HG03432 (cell line): ENCODE data around the gene CACNA1I.

Experiments used
- ATAC-seq: cut with Tn5 transposase; IDR thresholded peaks from one replicate; pipeline ENCODE4 v1.9.1; 2021; ENCODE audit warnings: mild to moderate bottlenecking, moderate library complexity; ENCODE audit not compliant: unreplicated experiment

CACNA1I gene

DNA sequence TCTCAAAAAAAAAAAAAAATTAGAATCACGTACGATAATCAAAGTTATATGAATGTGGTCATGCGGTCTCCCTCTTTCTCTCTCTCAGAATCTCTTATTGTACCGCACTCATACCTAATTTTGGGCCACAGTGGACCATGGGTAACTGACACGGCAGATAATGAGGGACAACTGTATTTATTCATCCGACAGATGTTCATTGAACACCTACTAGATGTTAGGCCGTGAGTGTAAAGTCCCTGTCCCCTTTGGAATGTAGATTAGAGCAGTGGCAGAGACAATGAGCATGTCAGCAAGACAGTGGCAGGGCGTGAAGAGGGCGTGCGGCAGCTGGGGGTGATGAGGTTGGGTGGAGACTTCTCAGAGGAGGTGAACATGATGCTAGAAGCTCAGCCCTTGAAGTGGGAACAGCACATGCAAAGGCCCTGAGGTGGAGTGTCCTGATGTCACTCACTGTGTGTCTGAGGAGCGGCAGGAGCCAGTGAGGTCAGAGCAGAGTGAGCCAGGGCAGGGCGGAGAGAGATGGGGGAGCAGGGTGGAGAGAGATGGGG is 25.1 kb downstream of the CACNA1I start:
- no peak for ATAC-seq

DNA sequence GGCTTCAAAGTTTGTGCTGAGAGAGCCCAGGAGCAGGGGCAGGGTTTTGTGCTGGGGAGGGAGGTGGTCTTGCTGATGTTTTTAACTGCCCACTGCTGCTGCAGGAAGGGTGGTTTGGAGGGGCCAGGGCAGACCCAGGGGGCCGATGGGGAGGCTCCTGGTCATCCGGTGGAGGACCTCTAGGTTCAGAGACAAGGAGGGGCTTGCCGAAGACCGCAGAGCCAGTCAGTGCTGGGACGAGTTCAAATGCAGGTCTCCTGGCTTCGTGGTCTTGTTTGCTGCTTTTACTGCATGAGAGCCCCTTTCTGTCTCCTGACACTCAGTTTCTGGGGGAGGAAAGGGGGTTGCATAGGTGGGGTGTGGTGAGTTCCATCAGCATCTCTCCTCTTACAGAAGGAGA is 26.0 kb downstream of the CACNA1I start:
- ATAC-seq = no peak

DNA sequence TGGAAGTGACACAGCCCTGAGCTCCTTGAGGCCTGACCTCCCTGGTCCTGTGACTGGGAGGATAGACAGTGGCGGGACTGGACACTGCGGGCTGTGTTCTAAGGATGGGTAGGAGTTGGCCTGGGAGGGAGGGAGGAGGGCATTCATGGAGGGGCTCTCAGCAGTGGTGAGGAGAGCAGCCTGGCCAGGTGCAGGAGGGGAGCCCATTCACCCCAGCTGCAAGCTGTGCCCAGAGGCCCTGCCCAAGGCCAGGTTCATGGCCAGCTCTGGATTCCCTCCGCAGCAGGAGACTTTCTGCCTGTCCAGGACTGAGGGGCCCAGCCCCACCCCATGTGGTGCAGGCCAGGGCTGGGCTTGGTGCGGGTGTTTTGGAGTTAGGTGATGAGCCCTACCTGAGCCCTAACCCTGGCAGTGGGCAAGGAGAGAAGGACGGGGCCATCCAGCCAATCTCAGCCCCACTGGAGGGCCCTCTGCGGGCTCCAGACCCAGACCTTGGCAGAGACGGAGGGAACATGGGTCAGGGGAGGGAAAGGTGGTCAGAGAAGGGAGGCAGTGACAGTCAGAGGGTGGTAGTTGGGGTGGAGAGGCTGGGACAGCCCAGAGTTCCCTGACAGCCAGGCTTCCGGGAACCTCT is 26.8 kb downstream of the CACNA1I start:
- no peak for ATAC-seq

DNA sequence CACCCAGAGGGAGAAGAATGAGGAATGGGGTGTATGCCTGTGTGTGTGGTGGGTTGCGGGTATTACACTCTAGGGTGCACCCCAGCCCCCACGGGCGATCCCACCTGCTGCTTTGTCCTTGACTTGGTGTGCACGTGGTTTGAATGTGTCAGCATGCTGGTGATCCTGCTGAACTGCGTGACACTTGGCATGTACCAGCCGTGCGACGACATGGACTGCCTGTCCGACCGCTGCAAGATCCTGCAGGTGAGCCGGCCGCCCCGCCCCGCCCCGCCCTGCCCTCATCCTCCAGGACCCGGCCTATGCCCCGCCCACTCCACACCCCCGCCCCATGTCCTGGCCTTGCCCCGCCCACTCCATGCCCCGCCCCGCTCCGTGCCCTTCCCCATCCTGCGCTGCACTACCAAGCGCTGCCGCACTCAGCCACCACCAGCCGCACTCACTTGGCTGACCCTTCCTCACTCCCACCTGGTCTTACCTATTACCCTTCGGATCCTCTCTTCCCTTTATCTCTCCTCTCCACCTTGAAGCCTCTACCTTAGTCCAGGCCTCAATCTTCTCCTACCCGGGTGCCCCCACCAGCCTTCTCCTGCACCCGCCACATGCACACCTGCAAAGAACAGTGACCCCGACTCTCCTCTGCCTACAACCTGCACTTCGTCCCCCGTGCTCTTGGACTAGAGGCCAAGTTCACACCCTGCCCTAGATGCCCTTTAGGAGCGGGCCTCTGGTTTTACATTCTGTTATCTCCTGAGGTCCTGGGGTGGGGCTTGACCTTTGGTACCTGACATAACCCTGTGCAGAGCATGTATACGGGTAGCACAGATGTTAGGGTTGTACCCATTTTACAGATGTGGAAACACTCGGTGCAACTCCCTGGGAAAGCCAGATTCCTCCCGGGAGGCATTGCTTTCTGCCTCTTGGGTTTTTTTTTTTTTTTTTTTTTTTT is 27.7 kb downstream of the CACNA1I start:
- no peak for ATAC-seq

DNA sequence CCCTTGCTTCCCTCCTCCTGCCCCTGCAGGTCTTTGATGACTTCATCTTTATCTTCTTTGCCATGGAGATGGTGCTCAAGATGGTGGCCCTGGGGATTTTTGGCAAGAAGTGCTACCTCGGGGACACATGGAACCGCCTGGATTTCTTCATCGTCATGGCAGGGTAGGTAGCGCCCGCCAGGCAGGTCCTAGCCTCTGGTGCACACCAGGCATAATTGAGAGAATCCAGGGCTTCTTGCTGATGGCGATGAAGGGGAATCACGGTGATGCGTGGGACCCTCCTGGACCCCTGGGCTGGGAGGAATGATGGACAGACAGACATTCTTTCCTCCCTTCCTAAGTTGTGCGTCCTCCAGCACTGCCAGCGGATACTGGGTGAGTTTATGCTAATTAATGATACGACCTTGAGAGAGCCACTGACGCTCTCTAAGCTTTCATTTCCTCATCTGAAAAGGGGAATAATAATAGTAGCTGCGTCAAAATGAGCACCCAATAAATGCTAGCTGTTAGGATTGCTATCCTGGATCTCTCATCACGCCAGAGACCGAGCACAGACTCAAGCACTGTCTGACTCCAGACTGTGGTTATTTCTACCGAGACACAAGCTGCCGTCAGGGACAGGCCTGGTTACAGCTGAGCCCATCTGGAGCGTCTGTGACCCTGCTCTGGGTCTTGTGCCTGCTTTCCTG is 30.1 kb downstream of the CACNA1I start:
- ATAC-seq = no peak

DNA sequence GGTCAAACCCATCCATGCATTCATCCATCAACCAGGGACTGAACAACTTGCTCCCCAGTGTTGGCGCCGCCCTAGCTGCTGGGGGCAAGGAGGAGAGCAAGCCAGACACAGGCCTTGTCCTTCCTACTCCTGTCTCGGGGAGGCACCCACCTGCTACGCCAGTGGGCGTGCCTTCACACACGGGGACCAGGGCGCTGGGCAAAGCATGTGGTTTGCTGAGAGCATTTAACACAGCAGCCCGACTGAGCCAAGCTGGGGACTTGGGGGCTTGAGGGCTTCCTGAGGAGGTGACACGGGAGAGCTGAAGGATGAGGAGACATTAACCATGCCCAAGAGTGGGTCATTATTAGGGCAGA is 30.6 kb downstream of the CACNA1I start:
- ATAC-seq = no peak

DNA sequence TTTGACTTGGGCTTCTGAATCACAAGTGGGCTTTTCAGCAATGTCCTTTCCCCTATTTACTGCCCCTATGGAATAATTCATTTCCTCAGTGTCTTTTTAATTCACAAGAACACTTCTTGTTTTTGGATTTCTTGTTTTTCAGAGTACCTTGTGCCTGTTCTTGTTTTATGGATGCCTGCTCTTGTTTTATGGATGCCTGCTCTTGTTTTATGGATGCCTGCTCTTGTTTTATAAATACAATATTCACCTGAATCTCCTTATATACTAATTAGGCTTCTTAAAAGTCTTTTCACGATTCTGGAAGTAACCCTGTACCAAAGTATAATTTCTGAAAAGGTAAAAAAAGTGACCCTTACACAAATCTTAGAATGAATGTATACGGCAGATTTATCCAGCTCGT is 32.8 kb downstream of the CACNA1I start:
- ATAC-seq = no peak

DNA sequence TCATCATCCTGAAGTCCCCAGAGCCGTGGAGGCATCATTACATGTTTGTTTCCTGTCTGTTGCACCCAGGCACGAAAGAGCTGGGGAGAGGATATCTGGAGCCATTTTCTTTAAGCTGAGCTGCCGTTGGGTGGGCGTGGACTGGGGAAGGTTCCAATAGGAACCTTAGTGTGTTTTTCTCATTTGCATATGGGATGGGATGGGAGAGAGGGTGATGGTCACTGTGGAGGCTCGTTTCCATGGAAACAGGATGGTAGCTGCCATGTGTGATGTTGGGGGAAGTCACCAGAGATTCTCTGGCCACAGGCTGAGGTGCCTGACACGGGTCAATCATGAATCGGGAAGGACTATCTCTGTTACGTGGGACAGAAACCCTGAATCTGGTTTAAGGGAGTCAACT is 39.7 kb downstream of the CACNA1I start:
- no peak for ATAC-seq

DNA sequence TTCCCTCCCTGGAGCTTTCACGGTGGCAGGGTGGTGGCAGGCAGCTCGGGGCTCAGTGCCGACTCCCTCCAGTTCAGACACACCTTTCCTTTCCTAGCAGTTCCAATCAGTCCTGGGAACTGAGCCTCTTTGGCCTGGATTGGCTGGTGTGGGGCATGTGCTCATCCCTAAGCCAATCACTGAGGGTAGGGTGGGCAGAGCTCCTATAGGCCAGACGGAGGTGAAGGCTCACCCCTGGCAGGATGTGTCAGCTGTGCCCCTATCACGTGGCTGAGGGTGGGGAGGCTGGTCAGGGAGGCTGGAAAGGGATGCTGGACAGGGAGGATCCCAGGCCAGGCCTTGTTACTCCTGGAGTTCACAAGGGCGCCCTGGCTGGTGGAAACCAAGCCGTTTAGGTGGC is 40.2 kb downstream of the CACNA1I start:
- no peak for ATAC-seq

DNA sequence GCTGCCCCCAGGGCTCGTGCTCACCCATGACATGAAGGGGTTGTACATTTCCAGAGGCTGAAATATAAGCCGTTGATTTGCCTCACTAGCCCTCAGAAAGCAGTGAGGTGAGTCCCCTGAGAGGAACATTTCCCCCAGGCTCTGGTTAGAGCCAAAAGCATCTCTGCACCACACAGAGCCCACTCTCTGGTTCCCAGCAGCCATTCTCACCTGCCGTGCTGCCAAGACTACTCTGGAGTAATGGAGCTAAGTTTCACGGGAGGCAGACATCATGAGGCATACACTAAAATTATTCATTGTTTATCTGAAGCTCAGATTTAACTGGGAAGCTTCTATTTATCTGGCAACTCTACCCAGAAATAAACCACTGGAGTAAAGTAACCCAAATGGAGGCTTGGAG is 40.8 kb downstream of the CACNA1I start:
- ATAC-seq = no peak

DNA sequence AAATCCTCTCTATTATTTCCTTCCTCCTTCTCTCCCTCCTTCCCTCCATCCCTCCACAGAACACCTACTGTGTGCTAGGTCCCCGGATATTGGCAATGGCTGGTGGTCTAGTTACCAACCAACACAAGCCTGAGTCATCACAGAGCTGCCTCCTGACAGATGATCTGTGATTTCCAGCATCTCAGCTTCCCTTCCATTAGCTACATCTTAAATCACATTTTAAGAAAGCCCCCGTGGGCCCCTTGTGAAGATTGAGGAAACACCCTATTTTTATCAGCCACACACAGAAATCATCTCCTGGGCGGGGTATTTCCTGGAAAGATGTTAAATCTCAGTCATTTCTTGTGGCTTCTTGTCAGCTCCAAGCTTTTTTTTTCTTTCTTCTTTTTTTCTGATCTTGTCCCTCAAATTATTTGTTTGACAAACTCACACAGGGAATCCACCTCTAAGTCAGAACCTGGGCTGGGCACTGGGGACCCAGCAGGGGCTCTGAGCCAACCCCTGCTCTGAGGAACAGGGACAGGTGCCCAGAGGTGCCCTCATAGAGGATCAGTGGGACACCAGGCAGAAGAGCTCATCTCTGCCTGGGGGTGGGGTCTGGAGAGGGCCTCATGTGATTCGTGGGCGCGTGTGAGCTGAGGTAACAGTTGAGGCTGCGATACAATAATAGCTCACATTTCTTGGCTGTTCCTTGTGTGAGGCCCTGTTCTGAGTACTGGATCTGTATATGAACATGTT is 42.4 kb downstream of the CACNA1I start:
- no peak for ATAC-seq

DNA sequence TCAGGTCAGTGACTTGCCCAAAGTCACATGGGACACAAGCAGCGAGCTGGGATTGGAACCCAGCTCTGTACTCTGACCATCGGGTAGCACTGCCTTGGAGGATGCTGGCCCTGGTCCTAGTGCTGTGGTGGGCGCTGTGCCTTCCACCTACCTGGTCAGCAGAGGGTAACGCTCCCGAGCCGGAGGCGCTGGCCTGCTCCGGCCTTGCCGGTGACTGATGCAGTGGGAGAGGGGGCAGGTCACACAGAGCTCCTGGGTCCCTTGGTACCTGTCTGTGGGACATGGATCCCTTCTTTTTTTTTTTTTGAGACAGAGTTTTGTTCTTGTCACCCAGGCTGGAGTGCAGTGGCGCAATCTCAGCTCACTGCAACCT is 43.0 kb downstream of the CACNA1I start:
- ATAC-seq = no peak

DNA sequence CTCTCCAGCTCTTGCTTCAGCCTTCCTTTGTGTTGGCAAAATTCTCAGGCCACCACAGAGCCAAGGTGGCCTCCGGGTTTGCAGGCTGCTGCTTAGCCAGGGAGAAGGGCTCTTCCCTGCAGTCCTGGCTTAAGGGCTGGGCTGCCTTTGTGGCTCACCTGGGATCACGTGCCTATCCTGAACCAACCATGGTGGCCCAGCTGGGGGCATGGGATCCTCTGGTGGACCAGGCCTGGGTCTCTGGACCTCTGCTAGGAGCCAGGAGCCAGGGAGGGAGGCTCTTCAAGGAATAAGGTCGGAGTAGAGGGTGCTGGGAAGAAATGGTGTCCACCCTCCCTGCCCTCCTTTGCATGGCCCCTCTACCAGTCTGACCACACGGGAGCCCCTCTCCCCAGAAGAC is 43.9 kb downstream of the CACNA1I start:
- ATAC-seq = no peak

DNA sequence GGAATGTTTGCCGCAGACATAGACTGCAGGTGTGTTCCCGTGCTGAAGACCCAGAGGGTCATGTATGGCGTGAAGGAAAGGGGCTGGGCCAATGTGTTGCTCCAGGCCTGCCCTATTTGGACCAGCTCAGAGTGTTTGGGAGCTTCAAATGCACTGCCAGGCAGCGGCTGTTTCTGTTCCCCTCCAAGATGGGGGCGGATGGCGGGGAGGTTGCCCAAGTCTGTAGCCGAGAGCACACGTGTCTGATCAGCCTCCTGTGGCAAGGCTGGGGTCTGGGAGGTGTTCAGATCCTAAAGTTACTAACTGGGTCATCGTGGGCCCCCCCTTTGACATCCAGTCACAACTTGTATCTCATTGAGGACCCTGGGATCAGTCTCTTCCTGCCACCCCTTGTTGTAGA is 45.5 kb downstream of the CACNA1I start:
- ATAC-seq = no peak

DNA sequence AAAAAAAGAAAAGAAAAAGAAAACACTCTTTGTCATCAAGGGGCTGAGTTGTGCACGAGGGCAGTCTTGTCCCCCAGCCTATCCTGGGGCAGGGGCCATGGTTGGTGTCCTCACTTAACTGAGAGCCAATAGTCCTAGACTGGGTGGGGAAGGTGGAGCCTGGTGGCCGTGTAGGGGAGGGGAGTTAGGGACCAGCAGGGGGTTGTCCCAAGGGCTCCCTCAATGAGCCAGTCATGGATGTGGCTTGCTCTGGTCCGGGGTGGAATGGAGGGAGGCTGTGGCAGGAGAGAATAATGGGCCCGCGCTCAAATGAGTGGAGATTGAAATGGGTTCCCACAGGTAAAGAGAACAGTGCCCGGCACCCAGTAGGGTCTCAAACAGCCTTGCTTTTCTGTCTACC is 46.2 kb downstream of the CACNA1I start:
- ATAC-seq = no peak

DNA sequence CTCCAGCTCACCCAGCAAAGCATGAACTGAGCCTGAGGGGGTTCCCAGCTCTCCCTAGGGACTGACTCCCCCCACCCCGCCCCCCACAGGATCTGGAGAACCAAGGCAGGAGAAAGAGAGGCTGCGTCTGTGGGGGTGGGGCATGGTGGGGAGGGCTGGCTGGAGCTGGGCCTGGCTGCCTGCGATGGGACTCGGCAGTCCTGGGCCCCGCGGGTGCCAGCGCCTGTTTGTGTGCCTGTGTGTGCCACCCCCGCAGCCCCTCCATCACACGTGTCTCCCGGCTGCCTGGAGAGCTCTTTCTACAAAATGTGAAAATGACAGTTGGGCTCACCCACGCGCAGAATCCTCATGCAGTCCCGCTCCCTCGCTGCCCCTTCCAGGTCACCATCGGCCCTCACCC is 46.8 kb downstream of the CACNA1I start:
- no peak for ATAC-seq

DNA sequence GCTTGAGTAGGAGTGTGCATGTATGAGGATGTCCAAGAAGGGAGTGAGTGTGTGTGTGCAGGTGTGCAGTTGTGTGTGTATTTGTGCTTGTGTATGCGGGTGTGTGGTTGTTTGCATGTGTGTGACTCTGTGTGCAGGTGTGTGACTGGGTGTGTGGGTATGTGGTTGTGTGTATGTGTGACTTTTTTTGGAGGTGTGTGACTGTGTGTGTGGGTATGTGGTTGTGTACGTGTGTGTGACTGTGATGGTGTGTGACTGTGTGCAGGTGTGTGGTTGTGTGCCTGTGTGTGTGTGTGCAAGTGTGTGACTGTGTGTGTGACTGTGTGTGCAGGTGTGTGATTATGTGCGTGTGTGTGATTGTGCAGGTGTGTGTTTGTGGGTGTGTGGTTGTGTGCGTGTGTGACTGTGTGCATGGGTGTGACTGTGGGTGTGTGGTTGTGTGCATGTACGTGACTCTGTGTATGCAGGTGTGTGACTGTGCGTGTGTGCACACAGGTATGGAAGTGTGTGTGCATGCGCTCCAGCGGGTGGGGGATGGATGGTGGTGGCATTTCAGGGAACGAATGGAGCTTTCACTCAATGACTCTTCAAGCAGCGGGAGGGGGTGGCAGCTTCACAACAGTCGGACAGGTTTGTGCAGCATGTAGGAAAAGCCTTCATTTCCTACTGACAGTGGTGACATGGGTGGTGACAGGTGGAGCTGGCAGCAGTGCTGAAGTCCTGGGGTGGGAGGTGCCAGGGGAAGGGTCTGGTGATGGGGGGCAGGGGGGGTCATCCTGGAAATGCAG is 47.6 kb downstream of the CACNA1I start:
- ATAC-seq = no peak

DNA sequence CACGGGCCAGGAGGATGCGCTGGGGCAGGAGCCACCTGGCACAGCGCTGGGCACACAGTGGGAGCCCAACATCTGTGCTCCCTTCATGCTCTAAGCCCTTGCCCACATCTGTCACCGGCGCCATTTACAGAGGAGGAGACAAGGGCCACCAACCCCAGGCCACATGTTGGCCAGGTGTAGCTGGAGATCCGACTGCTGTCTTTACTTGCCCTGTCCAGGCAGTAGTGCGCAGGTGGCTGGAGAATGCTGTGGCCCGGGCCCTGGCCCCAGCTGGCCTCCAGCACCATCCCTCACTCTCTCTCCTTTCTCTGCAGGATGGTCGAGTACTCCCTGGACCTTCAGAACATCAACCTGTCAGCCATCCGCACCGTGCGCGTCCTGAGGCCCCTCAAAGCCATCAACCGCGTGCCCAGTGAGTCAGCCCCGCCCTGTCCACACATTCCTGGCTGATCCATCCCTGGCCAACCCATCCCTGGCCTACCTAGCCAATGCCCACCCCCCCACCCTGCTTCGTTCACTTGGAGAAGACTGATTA is 48.5 kb downstream of the CACNA1I start:
- ATAC-seq = no peak

DNA sequence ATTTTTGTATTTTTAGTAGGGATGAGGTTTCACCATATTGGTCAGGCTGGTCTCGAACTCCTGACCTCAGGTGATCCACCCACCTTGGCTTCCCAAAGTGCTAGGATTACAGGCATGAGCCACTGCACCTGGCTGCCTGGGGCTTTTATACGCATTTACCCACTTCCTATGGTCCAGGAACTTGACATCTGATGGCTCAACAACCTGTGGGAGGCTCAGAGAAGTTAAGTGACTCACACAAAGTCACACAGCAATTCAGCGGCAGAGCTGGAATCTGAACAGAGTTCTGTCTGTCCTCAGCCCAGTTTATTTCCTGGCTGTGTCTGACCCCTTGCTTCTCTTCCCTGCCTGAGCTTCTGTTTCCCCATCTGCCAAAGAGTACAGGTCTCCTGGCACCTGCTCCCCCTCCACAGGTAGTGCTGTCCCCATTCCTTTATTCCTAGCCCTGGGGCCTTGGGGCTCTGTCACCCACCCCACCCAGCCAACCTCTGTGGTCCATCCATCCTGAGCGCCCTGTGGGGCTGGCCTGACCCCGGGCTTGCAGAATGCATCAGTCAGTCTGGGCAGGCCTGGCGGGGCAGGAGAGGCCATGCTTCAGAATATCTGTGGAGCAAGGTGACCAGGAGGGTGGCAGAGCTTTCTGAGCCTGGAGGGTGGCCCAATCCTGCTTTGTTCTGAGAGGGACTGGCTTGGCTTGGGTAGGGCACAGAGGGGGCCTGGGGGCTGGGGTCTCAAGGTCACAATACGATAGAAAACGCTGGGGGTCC is 50.6 kb downstream of the CACNA1I start:
- ATAC-seq = no peak
